Measurements from ENCODE around the gene RBBP5. TPM values are rescaled to one million over a fixed set of nuclear protein-coding genes. Genes with fewer than 3 reads are reported as not detected.

RBBP5 gene
- total RNA-seq, 3 donors from 2014 or later (not counting 1 experiment from before 2014, with no cell fraction given), result 13.9 to 18.2 (median 17.8) TPM

DNA sequence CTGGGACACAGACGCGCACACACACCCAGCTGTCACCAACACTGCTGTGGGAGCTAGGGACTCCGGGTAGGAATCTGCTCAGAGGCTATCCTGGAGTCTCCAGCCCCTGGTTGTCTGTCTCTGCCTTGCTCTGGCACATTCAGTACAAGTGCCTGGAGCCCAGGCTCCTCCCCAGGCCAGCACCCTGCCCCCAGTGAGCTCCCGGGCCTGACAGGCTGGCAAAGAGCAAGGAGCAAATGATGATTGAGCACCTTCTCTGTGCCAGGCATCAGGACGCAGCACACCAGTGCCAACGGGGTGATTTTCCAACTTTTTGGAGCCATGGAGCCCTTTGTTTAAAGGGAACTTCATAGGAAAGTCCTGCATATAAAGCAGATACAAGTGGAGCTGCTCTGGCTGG, 72.3 kb downstream of the RBBP5 start:
- Mint-ChIP-seq H3K36me3 (no peaks in the 10 kb centered on the region), H3K27me3 (ENCODE audit: low read depth in 2 of 2) (peaks cover 15 to 22% of the 10 kb centered on the region in 2 donors), H3K9me3 (no peaks in the 10 kb centered on the region), H3K27ac (no peak overlapping the region), H3K4me1 (no peaks in the 10 kb centered on the region), H3K4me3 (no peak overlapping the region)
- intact Hi-C loops (cut with micrococcal nuclease), result no loop called here
- H3K36me3 ChIP-seq (ENCODE audit: control insufficient read depth, insufficient read depth, low read length), result no peaks in the 10 kb centered on the region
- DNase-seq (no peak), ATAC-seq (no peak)
- no peaks in the 10 kb centered on the region for H3K4me1 ChIP-seq (ENCODE audit: control insufficient read depth, insufficient read depth, low read length)
- H3K9me3 ChIP-seq (ENCODE audit: control insufficient read depth, insufficient read depth, low read length), result no peaks in the 10 kb centered on the region
- WGBS (ENCODE audit: insufficient coverage), result 89% methylated on average over 6 of the region's 6 CpGs
- no peak overlapping the region for H3K27ac ChIP-seq (ENCODE audit: low read length)
- H3K4me3 ChIP-seq (ENCODE audit: low read length), result no peak overlapping the region
- TF ChIP-seq, protein P1, sequence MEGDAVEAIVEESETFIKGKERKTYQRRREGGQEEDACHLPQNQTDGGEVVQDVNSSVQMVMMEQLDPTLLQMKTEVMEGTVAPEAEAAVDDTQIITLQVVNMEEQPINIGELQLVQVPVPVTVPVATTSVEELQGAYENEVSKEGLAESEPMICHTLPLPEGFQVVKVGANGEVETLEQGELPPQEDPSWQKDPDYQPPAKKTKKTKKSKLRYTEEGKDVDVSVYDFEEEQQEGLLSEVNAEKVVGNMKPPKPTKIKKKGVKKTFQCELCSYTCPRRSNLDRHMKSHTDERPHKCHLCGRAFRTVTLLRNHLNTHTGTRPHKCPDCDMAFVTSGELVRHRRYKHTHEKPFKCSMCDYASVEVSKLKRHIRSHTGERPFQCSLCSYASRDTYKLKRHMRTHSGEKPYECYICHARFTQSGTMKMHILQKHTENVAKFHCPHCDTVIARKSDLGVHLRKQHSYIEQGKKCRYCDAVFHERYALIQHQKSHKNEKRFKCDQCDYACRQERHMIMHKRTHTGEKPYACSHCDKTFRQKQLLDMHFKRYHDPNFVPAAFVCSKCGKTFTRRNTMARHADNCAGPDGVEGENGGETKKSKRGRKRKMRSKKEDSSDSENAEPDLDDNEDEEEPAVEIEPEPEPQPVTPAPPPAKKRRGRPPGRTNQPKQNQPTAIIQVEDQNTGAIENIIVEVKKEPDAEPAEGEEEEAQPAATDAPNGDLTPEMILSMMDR (IDR thresholded peaks at IDR 0.05), result no peak
- H3K27me3 ChIP-seq (ENCODE audit: control insufficient read depth, insufficient read depth, low read length), result peaks cover 2% of the 10 kb centered on the region

DNA sequence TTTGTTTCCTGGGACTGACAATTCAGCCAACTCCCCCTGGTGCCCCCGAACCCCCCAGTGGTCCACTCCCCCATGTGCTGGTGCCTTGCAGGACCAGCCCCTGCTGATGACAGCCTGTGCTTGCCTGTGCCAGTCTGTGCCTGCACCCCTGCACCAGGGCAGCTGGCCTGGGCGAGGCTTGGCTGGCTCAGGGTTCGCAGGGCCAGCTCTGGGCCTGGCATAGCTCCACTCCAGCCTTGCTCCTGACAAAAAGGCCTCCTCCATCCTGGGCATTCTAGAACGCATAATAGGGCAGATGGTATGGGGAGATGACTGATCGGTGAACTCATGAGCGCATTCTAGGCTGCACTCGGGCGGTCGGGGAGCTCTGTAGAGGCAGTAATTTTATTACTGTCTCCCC, 73.4 kb downstream of the RBBP5 start:
- peaks cover 2% of the 10 kb centered on the region for H3K27me3 ChIP-seq (ENCODE audit: control insufficient read depth, insufficient read depth, low read length)
- intact Hi-C loops (cut with micrococcal nuclease), result no loop called here
- no peaks in the 10 kb centered on the region for H3K4me1 ChIP-seq (ENCODE audit: control insufficient read depth, insufficient read depth, low read length)
- peaks cover 15 to 22% of the 10 kb centered on the region in 2 donors for H3K27me3 Mint-ChIP-seq (ENCODE audit: low read depth in 2 of 2)
- H3K36me3 ChIP-seq (ENCODE audit: control insufficient read depth, insufficient read depth, low read length), result no peaks in the 10 kb centered on the region
- no peak for DNase-seq
- no peaks in the 10 kb centered on the region for H3K9me3 ChIP-seq (ENCODE audit: control insufficient read depth, insufficient read depth, low read length)
- no peak overlapping the region for H3K4me3 ChIP-seq (ENCODE audit: low read length)
- no peaks in the 10 kb centered on the region for H3K9me3 Mint-ChIP-seq
- 92% methylated on average over 9 of the region's 9 CpGs for WGBS (ENCODE audit: insufficient coverage)
- no peak overlapping the region for H3K4me3 Mint-ChIP-seq
- ATAC-seq, result no peak
- H3K36me3 Mint-ChIP-seq, result no peaks in the 10 kb centered on the region
- TF ChIP-seq, protein P1 (IDR thresholded peaks at IDR 0.05), result no peak
- no peak overlapping the region for H3K27ac Mint-ChIP-seq
- H3K4me1 Mint-ChIP-seq, result no peaks in the 10 kb centered on the region
- no peak overlapping the region for H3K27ac ChIP-seq (ENCODE audit: low read length)

DNA sequence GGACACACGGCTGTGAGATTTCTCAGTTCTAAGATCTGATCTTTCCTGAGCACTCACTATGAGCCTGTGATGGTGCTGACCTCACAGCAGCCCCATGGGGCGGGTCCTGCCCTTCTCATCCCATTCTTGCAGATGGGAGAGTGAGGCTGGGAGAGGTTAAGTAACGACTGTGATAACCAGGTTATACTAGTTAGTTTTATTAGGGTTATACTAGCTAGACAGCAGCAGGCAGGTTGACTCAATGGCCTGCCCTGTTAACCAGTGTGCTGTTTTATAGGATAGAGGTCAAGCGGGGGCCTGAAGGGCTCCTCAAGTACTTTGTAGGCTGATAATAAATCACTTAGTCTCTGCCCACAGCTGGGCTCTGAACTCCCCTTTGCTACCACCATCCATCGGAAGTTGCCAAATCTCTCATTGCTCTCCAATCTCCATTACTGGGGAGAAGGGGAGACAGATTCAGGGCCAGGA, 74.0 kb downstream of the RBBP5 start:
- Histone ChIP-seq H3K9me3 (ENCODE audit: control insufficient read depth, insufficient read depth, low read length) (no peaks in the 10 kb centered on the region), H3K27ac (ENCODE audit: low read length) (no peak overlapping the region), H3K36me3 (ENCODE audit: control insufficient read depth, insufficient read depth, low read length) (no peaks in the 10 kb centered on the region), H3K27me3 (ENCODE audit: control insufficient read depth, insufficient read depth, low read length) (peaks cover 5% of the 10 kb centered on the region), H3K4me1 (ENCODE audit: control insufficient read depth, insufficient read depth, low read length) (no peaks in the 10 kb centered on the region), H3K4me3 (ENCODE audit: low read length) (no peak overlapping the region)
- Mint-ChIP-seq H3K27me3 (ENCODE audit: low read depth in 2 of 2) (peaks cover 15 to 22% of the 10 kb centered on the region in 2 donors), H3K36me3 (no peaks in the 10 kb centered on the region), H3K27ac (no peak overlapping the region), H3K4me1 (no peaks in the 10 kb centered on the region), H3K9me3 (no peaks in the 10 kb centered on the region), H3K4me3 (no peak overlapping the region)
- TF ChIP-seq, protein P1 (IDR thresholded peaks at IDR 0.05), result no peak
- intact Hi-C loops (cut with micrococcal nuclease), result no loop called here
- WGBS (ENCODE audit: insufficient coverage), result 84% methylated on average over 4 of the region's 5 CpGs
- DNase-seq (no peak), ATAC-seq (no peak)

DNA sequence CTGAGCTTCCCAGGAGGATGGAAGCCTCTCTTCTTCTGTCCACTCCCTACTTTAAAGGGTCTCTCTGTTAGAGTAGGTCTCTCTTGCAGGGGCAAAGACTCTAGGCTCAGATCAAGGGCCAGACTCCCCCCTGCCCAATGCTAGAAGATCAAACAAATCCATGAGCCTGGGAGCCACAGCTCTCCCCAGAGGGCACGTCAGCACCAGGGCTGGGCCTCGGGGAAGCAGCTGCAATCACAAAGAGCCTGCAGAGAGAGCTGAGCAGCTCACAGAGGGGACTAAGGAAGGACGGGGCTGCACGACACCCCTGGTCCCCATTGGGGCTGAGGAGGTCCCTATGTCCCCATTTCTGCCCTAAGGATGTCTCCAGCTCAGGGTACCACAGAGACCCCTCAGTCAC, 74.9 kb downstream of the RBBP5 start:
- no peaks in the 10 kb centered on the region for H3K4me1 ChIP-seq (ENCODE audit: control insufficient read depth, insufficient read depth, low read length)
- no peak overlapping the region for H3K27ac Mint-ChIP-seq
- WGBS (ENCODE audit: insufficient coverage), result 43% methylated on average over 4 of the region's 4 CpGs
- H3K36me3 ChIP-seq (ENCODE audit: control insufficient read depth, insufficient read depth, low read length), result no peaks in the 10 kb centered on the region
- H3K27ac ChIP-seq (ENCODE audit: low read length), result no peak overlapping the region
- no peaks in the 10 kb centered on the region for H3K36me3 Mint-ChIP-seq
- H3K4me3 ChIP-seq (ENCODE audit: low read length), result no peak overlapping the region
- peaks cover 10% of the 10 kb centered on the region for H3K27me3 ChIP-seq (ENCODE audit: control insufficient read depth, insufficient read depth, low read length)
- no peaks in the 10 kb centered on the region for H3K4me1 Mint-ChIP-seq
- H3K9me3 ChIP-seq (ENCODE audit: control insufficient read depth, insufficient read depth, low read length), result no peaks in the 10 kb centered on the region
- intact Hi-C loops (cut with micrococcal nuclease), result no loop called here
- no peak for ATAC-seq
- no peak overlapping the region for H3K4me3 Mint-ChIP-seq
- TF ChIP-seq, protein P1 (IDR thresholded peaks at IDR 0.05), result no peak
- no peaks in the 10 kb centered on the region for H3K9me3 Mint-ChIP-seq
- peaks cover 16 to 27% of the 10 kb centered on the region in 2 donors for H3K27me3 Mint-ChIP-seq (ENCODE audit: low read depth in 2 of 2)
- no peak for DNase-seq

All from natural killer cell (primary cell).